Lung microvascular endothelial cell (primary cell): ENCODE measurements around the gene ALK. TPM values are rescaled to one million over a fixed set of nuclear protein-coding genes. Genes with fewer than 3 reads are reported as not detected.

ENCODE experiments used
- DNase-seq, 2 donors: peaks; one replicate each; pipeline versions ENCODE4 v3.0.0 to v3.0.0-alpha.2; 2010; ENCODE audit warnings: low read depth in 2 of 2
- total RNA-seq: library from RNA; depleted of rRNA; stranded (reverse); fragments of >200 nt; gene quantifications from 2 replicates; pipeline ENCODE4 v1.2.1, GENCODE V29; 2014

Gene ALK
- total RNA-seq, 1 donor from 2014 or later = not detected

GRCh38 chr2:29370581-29371125, 550.7 kb downstream of the ALK start:
- no peak for DNase-seq

- no peak for DNase-seq
Measured at GRCh38 chr2:29370173-29370572, 551.2 kb downstream of the ALK start.

- DNase-seq = no peak
Measured at GRCh38 chr2:29368659-29369040, 552.7 kb downstream of the ALK start.

- DNase-seq = peak in 1 of 2 donors; percentile 51
Measured at GRCh38 chr2:29367986-29368658, 553.3 kb downstream of the ALK start.

DNA sequence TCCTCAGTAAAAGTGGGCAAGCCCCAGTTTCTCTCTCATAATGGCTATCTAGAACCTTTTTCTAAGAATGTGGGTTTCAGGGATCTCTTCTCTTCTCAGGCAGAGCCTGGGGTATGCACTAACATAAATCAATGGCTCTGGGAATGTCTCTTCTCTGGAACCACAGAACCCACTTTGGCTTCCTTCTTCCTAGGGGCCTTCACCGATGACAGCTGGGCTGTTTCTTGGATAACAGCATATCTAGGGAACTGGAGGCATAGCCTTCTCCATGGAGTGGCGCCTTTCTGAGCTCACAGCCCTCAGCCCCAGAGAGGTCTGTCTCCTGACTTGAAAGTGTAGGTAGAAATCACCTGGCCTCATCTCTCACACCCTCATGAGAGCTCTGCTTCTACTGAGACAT, 558.3 kb downstream of the ALK start:
- DNase-seq = no peak

GRCh38 chr2:29361231-29361630, 560.2 kb downstream of the ALK start:
- DNase-seq = no peak

DNA sequence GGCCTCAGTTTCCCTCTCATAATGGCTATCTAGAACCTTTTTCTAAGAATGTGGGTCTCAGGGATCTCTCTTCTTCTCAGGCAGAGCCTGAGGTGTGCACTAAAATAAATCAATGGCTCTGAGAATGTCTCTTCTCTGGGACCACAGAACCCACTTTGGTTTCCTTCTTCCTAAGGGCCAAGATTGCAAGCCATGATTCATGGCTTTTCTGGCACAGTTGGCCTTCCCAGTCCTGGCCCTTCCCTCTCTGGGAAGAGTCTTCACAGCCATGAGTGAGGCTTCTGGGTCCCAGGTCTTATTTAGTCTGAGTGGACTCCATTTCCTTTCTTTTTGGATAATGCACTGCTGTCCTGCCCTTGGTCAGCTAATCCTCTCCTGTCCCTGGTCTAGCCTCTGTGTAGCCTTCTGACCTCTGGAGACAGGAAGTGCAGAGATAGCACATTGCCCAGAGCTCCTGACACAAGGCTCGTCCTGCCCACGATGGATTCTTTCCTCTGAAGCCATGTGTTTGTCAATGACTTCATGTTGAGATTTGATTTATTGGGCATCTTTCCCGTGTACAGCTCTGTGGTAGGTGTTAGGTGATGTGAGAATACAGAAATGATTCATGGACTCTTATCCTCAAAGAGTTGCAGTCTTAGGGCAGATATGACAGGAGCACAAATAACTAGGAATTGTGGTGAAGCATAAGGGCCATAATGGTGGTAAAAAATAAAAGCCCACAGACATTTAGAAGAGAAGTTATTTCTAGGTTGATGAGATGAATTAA, 561.2 kb downstream of the ALK start:
- DNase-seq = no peak

- no peak for DNase-seq
Measured at GRCh38 chr2:29353403-29353991, 567.9 kb downstream of the ALK start.

DNA sequence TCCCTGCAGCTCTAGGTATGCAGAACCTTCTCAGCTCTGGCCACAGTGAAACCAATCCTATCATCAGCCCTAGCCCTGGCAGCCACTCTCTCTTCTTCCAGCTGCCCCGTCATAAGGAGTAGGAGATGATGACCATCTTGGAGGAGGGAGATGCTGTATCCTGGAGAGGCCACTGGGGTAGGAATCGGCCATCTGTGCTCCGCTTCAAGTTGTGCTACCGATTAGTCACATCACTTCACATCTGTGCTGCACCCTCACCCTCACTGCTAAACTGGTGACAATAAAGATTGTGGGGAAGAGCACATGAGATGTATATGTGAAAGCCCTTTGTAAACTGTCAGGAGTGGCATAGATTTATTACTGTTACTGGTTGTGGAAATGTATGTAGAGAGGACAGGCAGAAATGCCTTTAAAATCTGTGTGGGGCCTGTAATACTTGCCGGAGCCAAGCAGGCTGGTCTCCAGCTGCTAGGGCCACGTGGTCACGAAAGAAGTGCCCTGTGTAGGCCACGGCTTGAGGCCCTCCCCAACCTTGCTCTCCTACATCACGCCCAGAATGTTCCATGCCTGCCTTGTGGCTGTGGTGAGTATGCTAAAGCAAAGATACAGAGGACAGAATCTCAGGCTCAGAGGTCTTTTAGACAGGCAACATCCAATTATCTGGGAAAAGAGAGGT, 569.3 kb downstream of the ALK start:
- DNase-seq = no peak

GRCh38 chr2:29351248-29351647, 570.1 kb downstream of the ALK start:
- DNase-seq = no peak

- DNase-seq = no peak
Measured at GRCh38 chr2:29349316-29350030, 571.9 kb downstream of the ALK start.

DNA sequence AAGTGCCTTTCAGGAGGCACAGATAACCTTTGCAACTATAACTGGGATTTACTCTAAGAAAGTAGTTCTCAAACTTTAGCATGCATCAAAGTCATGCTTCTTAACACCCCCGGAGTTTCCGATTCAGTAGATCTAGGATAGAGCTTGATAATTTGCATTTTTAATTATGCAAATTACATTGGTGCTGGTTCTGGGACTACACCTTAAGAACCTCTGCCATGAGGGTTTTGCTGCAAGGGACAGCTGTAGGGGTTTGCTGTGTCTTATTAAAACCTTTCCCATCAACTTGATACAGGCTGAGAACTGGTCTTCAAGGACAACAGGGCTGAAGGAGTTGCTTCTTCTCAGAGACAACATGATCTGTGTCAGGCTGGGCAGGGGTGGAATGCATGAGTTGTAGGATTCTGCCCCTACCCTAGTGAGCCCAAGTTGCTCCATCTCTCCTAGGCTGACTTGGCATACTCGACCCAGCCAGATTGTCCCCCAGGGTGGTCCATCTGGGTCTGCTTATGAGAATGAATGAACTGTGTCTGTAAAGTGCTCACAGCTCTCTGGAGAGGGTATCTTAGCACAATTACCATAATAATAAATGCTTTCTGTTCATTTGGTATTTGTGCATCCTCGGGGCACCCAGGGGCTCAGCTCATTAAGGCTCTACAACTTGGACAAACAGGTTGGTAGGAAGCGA, 573.5 kb downstream of the ALK start:
- no peak for DNase-seq

DNA sequence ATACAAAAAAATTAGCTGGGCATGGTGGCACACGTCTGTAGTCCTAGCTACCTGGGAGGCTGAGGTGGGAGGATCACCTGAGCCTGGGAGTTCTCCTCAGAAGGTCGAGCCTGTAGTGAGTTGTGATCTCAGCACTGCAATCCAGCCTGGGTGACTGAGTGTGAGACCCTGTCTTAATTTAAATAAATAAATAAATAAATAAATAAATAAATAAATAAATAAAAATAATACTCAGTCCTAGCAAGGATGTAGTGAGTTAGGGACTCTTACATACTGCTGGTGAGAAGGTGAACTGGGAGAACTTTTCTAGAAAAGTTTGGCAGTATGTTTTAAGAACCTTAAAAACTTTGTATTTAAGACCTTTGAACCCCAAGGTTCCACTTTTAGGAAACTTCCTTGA, 576.1 kb downstream of the ALK start:
- no peak for DNase-seq

- DNase-seq = no peak
Measured at GRCh38 chr2:29343830-29344229, 577.6 kb downstream of the ALK start.

DNA sequence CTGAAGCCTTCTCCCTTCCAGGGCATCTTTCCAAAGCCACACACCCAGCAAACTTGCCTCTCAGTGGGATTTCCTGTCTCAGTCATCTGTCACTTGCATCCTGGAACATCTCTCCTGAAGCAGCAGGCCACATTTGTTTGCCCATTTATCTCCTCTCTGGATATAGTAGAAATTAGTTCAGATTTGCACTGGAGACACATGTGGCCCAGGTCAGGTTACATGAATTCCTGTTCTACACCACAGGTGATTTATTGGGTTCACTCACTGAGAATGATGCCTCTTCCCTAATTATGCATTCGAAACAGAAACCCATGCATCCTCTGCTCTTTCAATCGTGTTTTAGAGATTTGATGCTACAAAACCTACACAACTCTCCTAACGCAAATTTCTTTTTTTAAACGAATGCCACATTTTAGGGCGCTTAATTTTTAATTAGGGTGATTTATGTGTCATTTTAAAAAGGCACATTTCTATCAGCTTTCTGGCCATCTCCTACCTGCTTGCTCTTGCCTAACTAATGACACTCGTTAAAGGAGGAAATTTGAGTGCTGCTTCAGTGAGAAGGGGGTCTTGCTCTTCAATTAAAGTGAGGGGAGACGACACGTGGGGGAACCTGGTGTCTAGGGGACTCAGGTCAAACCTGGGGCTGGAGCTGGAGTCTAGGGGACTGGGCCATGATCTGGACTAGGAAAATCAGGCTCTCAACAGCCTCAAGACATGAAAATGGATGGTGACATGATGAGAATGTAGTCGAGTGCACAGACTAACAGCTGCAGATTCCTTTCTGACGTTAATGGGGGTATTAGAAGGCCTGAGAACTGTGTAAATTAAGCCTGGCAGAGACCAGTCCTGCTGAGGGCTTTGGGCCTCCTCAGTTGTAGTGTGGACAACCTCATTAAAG, 584.8 kb downstream of the ALK start:
- DNase-seq = no peak

GRCh38 chr2:29335396-29335795, 586.0 kb downstream of the ALK start:
- DNase-seq = no peak

DNA sequence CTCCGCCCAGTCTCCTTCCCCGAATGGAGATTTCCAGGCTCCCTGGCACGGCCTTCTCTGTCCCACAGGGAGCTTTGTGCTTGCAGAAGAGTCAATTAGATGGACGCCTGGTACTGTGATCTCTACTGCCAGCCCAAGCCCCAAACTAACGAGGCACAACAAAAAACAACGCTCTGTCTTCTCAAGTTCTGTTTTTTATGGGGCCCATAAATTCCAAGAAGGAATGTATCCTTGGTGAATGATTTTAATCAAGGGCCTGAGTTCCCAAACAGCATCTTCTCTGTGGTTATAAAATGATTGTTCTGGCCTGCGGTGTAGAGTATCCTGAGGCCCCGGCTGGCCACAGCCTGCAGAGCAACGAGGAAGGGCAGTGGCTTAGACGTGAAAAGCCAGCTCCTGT, 586.7 kb downstream of the ALK start:
- DNase-seq = no peak

- DNase-seq = no peak
Measured at GRCh38 chr2:29332540-29332939, 588.8 kb downstream of the ALK start.

DNA sequence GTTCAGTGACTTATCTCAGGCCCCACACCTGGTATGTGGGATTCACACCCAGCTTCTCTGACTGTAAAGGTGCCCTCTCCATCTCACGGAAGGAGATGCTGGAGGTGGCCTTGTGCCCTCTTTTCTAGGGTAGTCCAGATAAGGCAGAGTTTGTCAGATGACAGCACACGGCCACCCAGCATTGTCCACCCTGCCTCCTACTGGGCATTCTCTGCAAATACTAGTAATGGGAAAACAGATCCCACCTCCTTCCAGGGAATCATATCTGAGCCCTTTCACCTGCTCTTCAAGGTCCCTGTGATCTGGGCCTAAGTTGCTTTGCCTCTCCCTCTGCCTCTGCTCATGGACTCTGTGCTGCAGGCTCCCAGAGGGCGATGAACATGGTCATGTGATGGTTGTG, 591.5 kb downstream of the ALK start:
- DNase-seq = peak; percentile 23 to 27

DNA sequence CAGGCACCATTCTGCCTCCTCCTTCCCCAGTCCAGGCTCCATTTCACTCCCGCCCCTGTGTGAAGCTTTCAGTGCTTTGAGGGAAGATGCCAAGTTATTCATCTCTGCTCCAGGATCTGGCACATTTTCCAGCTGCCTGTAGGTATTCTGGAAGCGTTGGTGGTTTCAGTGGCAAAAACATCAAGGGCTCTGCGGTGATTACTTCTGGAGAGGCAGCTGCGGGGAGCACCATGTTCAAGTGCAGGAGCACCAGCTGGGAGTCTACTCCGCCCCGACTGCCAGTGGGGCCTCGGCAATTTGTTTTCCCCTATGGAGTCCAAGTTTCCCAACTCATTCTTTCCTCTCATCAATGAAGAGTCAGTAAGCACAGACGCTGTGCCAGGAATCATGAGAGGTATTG, 594.5 kb downstream of the ALK start:
- DNase-seq = peak in 1 of 2 donors; percentile 23
